GM23338 (cell line): ENCODE results near the gene TP53I13. TPM values are rescaled to one million over a fixed set of nuclear protein-coding genes. Genes with fewer than 3 reads are reported as not detected.

Source experiments
- ATAC-seq: fragments of 200-7000 bp; cut with Tn5 transposase; 3 replicates; pipeline ENCODE4 v1.9.1; 2020
- DNase-seq: peaks from one replicate; pipeline ENCODE4 v3.0.0-alpha.2; 2015; ENCODE audit warnings: low spot score
- H2AFZ ChIP-seq: fragments of 200-600 bp; sonication (generic); 2 replicates; pipeline ENCODE4 v1.8.0; 2016; ENCODE audit warnings: antibody characterized with exemption, mild to moderate bottlenecking, moderate library complexity
- H3F3A ChIP-seq: fragments of 200-600 bp; sonication (generic); replicated peaks from 2 replicates; pipeline ENCODE4 v1.8.0; 2017; ENCODE audit warnings: antibody characterized with exemption, mixed run types, low read depth
- H3K27ac ChIP-seq: fragments of 200-600 bp; sonication (generic); 2 replicates; pipeline ENCODE4 v1.6.1; 2016; ENCODE audit warnings: low read depth
- H3K27me3 ChIP-seq: fragments of 200-600 bp; sonication (generic); 2 replicates; pipeline ENCODE4 v1.8.0; 2016; ENCODE audit warnings: mild to moderate bottlenecking, mixed run types, moderate library complexity; ENCODE audit not compliant: insufficient read depth
- H3K36me3 ChIP-seq: fragments of 200-600 bp; sonication (generic); 2 replicates; pipeline ENCODE4 v1.8.0; 2016; ENCODE audit warnings: mild to moderate bottlenecking; ENCODE audit not compliant: insufficient read depth
- H3K4me1 ChIP-seq: fragments of 200-600 bp; sonication (generic); 2 replicates; pipeline ENCODE4 v1.8.0; 2016; ENCODE audit warnings: mild to moderate bottlenecking, moderate library complexity; ENCODE audit not compliant: insufficient read depth
- H3K4me2 ChIP-seq: fragments of 200-600 bp; sonication (generic); 2 replicates; pipeline ENCODE4 v1.7.1; 2017; ENCODE audit warnings: mixed run types
- H3K4me3 ChIP-seq: fragments of 200-600 bp; sonication (generic); 2 replicates; pipeline ENCODE4 v1.6.1; 2016; ENCODE audit warnings: mixed run types
- H3K79me2 ChIP-seq: fragments of 200-600 bp; sonication (generic); replicated peaks from 2 replicates; pipeline ENCODE4 v1.8.0; 2017; ENCODE audit warnings: mild to moderate bottlenecking; ENCODE audit not compliant: insufficient read depth
- H3K9me2 ChIP-seq: fragments of 200-600 bp; sonication (generic); 2 replicates; pipeline ENCODE4 v1.8.0; 2017; ENCODE audit not compliant: insufficient read depth
- H4K20me1 ChIP-seq: fragments of 200-600 bp; sonication (generic); replicated peaks from 2 replicates; pipeline ENCODE4 v1.8.0; 2017; ENCODE audit warnings: mild to moderate bottlenecking; ENCODE audit not compliant: insufficient read depth
- H3K27ac Mint-ChIP-seq: 2 replicates; pipeline ENCODE4 v1.8.0; 2020; ENCODE audit warnings: inconsistent platforms, mild to moderate bottlenecking, moderate library complexity, mixed read lengths
- H3K27me3 Mint-ChIP-seq: 3 replicates; pipeline ENCODE4 v1.8.0; 2022; ENCODE audit warnings: low read depth, mild to moderate bottlenecking, moderate library complexity, mixed read lengths, inconsistent platforms; ENCODE audit not compliant: insufficient read depth, poor library complexity
- H3K36me3 Mint-ChIP-seq: 3 replicates; pipeline ENCODE4 v1.8.0; 2021; ENCODE audit warnings: low read depth, mild to moderate bottlenecking, inconsistent platforms, moderate library complexity, mixed read lengths
- H3K4me1 Mint-ChIP-seq: 3 replicates; pipeline ENCODE4 v1.8.0; 2020; ENCODE audit warnings: mild to moderate bottlenecking, inconsistent platforms, mixed read lengths
- H3K4me3 Mint-ChIP-seq: 3 replicates; pipeline ENCODE4 v1.8.0; 2021; ENCODE audit warnings: moderate library complexity, mild to moderate bottlenecking, inconsistent platforms, mixed read lengths
- H3K9me3 Mint-ChIP-seq: 3 replicates; pipeline ENCODE4 v1.8.0; 2020; ENCODE audit warnings: moderate library complexity, mild to moderate bottlenecking, inconsistent platforms, mixed read lengths
- CREB1 ChIP-seq: fragments of 250-450 bp; sonication (Bioruptor Pico); IDR thresholded peaks from 2 replicates; pipeline ENCODE4 v1.5.0; 2020; ENCODE audit warnings: low read depth, mild to moderate bottlenecking, moderate library complexity
- CTCF ChIP-seq, 2 experiments: fragments of 200-600 bp in 1 of 2; sonication (generic) in 1 of 2; conservative IDR thresholded peaks; 2 replicates each; pipeline versions ENCODE4 v1.5.1 to v1.6.1; 2016 to 2017; ENCODE audit warnings: antibody characterized with exemption in 2 of 2, low read depth in 2 of 2, mild to moderate bottlenecking in 2 of 2, moderate library complexity in 1 of 2
- EZH2 ChIP-seq: fragments of 200-600 bp; sonication (generic); IDR thresholded peaks from one replicate; pipeline ENCODE4 v1.8.0; 2017; ENCODE audit warnings: antibody characterized with exemption, mild to moderate bottlenecking, low read depth; ENCODE audit not compliant: unreplicated experiment
- EZH2phosphoT487 ChIP-seq: fragments of 200-600 bp; sonication (generic); IDR thresholded peaks from one replicate; pipeline ENCODE4 v1.8.1; 2018; ENCODE audit warnings: antibody characterized with exemption; ENCODE audit not compliant: unreplicated experiment
- JUNB ChIP-seq: IDR thresholded peaks from one replicate; pipeline ENCODE4 v1.6.1; 2016; ENCODE audit warnings: antibody characterized with exemption; ENCODE audit not compliant: unreplicated experiment
- NANOG ChIP-seq: IDR thresholded peaks from 2 replicates; pipeline ENCODE4 v1.6.1; 2016; ENCODE audit warnings: antibody characterized with exemption, borderline replicate concordance
- POLR2AphosphoS5 ChIP-seq: IDR thresholded peaks from 2 replicates; pipeline ENCODE4 v1.6.1; 2016; ENCODE audit warnings: antibody characterized with exemption, low read depth
- REST ChIP-seq: IDR thresholded peaks from one replicate; pipeline ENCODE4 v1.6.1; 2018; ENCODE audit warnings: antibody characterized with exemption; ENCODE audit not compliant: unreplicated experiment
- STAT1 ChIP-seq: IDR thresholded peaks from one replicate; pipeline ENCODE4 v1.6.1; 2016; ENCODE audit warnings: antibody characterized with exemption; ENCODE audit not compliant: unreplicated experiment
- ZNF114 ChIP-seq: fragments of 250-450 bp; sonication (Bioruptor Pico); IDR thresholded peaks from 2 replicates; pipeline ENCODE4 v1.5.0; 2020; ENCODE audit warnings: mild to moderate bottlenecking, moderate library complexity
- ZNF331 ChIP-seq: fragments of 250-450 bp; sonication (Bioruptor Pico); IDR thresholded peaks from 2 replicates; pipeline ENCODE4 v1.5.0; 2020; ENCODE audit warnings: low read depth, mild to moderate bottlenecking, moderate library complexity
- polyA plus RNA-seq: library from polyadenylated mRNA; unstranded; fragments of >200 nt; fragmentation: Nextera tagmentation; extraction: Ambion mirVana; gene quantifications from 2 replicates; pipeline ENCODE4 v1.2.1, GENCODE V29; 2016
- total RNA-seq: library from RNA; depleted of rRNA; stranded (reverse); fragments of >200 nt; shearing (Covaris generic); gene quantifications from 2 replicates; pipeline ENCODE4 v1.2.3, GENCODE V29; 2014
- TF ChIP-seq, protein P1 (sequence below): IDR thresholded peaks from 2 replicates; pipeline ENCODE4 v1.6.1; 2016; ENCODE audit warnings: antibody characterized with exemption
- TF ChIP-seq, protein P2 (sequence below): fragments of 250-450 bp; sonication (Bioruptor Pico); IDR thresholded peaks from 2 replicates; pipeline ENCODE4 v1.5.0; 2020; ENCODE audit warnings: mild to moderate bottlenecking, moderate library complexity

Gene TP53I13
- total and polyA plus RNA-seq, 2 experiments from 2014 or later = 21.0 to 38.9 TPM

DNA sequence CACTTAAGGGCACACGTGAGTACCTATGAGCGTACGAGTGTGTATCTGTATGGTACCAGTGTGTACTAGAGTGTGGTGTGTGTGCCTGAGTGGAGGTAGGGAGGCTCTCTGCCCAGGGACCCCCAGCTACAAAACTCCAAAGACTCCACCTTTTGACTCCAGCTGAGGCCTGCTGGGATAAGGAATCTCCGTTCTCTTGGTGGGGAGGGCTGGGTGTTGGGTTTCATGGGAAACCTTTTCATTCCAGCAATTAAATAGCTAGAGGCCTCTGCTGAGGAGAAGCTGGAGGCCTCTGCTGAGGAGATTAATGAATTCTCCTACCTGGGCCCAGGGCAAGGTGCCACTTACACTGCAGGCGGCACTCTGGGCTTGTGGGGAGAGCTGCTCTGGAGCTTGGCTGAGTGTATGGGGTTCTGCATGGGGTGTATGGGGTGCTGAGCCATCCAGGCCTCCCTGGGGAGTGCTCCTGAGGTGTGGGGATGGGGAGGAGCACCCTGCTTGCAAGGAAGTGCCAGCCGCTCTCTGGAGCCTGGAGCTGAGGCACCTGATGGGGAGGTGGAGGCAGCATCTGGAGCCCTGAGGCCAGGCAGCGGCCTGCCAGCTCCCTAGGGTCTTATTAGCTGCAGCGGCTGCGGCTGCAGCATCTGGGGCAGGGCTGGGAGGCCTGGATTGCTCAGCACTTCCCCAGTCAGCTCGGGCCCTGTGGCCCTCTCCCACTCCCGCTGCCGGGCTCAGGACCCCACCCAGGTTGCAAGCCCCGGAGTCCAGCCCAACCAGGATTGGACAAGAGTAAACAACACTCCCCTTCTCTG lies 29.1 kb downstream of the TP53I13 start:
- peaks cover 12% of the 10 kb centered on the region; the same call in 1 of the 2 replicates for H3F3A ChIP-seq
- 0 out of 2 replicates have a peak overlapping the region, but pooled peaks have one; percentile 14 for H2AFZ ChIP-seq
- Mint-ChIP-seq H3K27me3 (peaks cover 15% of the 10 kb centered on the region), H3K4me1 (peaks cover 40% of the 10 kb centered on the region), H3K27ac (peak overlapping the region; percentile 81; the same call in 1 of the 2 replicates), H3K4me3 (peak overlapping the region; percentile 54), H3K9me3 (no peaks in the 10 kb centered on the region), H3K36me3 (no peaks in the 10 kb centered on the region)
- H4K20me1 ChIP-seq = peaks cover 8% of the 10 kb centered on the region; the same call in 1 of the 2 replicates
- no peaks in the 10 kb centered on the region for H3K36me3 ChIP-seq
- H3K4me1 ChIP-seq = peaks cover 41% of the 10 kb centered on the region
- DNase-seq = peak; percentile 70
- TF ChIP-seq, protein P1, sequence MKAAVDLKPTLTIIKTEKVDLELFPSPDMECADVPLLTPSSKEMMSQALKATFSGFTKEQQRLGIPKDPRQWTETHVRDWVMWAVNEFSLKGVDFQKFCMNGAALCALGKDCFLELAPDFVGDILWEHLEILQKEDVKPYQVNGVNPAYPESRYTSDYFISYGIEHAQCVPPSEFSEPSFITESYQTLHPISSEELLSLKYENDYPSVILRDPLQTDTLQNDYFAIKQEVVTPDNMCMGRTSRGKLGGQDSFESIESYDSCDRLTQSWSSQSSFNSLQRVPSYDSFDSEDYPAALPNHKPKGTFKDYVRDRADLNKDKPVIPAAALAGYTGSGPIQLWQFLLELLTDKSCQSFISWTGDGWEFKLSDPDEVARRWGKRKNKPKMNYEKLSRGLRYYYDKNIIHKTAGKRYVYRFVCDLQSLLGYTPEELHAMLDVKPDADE = no peak
- TF ChIP-seq CREB1 (CRISPR knock-in tag) = no peak
- TF ChIP-seq NANOG = no peak
- TF ChIP-seq JUNB = no peak
- TF ChIP-seq POLR2AphosphoS5 = no peak
- no peak for TF ChIP-seq EZH2phosphoT487
- no peak for TF ChIP-seq CTCF (conservative IDR thresholded peaks at IDR 0.05; ENCODE audit: low read depth in 2 of 2)
- no peak for TF ChIP-seq EZH2
- TF ChIP-seq REST = no peak
- no peak for TF ChIP-seq STAT1
- no peak for TF ChIP-seq ZNF331 (CRISPR knock-in tag)
- no peak for TF ChIP-seq ZNF114
- TF ChIP-seq, protein P2, sequence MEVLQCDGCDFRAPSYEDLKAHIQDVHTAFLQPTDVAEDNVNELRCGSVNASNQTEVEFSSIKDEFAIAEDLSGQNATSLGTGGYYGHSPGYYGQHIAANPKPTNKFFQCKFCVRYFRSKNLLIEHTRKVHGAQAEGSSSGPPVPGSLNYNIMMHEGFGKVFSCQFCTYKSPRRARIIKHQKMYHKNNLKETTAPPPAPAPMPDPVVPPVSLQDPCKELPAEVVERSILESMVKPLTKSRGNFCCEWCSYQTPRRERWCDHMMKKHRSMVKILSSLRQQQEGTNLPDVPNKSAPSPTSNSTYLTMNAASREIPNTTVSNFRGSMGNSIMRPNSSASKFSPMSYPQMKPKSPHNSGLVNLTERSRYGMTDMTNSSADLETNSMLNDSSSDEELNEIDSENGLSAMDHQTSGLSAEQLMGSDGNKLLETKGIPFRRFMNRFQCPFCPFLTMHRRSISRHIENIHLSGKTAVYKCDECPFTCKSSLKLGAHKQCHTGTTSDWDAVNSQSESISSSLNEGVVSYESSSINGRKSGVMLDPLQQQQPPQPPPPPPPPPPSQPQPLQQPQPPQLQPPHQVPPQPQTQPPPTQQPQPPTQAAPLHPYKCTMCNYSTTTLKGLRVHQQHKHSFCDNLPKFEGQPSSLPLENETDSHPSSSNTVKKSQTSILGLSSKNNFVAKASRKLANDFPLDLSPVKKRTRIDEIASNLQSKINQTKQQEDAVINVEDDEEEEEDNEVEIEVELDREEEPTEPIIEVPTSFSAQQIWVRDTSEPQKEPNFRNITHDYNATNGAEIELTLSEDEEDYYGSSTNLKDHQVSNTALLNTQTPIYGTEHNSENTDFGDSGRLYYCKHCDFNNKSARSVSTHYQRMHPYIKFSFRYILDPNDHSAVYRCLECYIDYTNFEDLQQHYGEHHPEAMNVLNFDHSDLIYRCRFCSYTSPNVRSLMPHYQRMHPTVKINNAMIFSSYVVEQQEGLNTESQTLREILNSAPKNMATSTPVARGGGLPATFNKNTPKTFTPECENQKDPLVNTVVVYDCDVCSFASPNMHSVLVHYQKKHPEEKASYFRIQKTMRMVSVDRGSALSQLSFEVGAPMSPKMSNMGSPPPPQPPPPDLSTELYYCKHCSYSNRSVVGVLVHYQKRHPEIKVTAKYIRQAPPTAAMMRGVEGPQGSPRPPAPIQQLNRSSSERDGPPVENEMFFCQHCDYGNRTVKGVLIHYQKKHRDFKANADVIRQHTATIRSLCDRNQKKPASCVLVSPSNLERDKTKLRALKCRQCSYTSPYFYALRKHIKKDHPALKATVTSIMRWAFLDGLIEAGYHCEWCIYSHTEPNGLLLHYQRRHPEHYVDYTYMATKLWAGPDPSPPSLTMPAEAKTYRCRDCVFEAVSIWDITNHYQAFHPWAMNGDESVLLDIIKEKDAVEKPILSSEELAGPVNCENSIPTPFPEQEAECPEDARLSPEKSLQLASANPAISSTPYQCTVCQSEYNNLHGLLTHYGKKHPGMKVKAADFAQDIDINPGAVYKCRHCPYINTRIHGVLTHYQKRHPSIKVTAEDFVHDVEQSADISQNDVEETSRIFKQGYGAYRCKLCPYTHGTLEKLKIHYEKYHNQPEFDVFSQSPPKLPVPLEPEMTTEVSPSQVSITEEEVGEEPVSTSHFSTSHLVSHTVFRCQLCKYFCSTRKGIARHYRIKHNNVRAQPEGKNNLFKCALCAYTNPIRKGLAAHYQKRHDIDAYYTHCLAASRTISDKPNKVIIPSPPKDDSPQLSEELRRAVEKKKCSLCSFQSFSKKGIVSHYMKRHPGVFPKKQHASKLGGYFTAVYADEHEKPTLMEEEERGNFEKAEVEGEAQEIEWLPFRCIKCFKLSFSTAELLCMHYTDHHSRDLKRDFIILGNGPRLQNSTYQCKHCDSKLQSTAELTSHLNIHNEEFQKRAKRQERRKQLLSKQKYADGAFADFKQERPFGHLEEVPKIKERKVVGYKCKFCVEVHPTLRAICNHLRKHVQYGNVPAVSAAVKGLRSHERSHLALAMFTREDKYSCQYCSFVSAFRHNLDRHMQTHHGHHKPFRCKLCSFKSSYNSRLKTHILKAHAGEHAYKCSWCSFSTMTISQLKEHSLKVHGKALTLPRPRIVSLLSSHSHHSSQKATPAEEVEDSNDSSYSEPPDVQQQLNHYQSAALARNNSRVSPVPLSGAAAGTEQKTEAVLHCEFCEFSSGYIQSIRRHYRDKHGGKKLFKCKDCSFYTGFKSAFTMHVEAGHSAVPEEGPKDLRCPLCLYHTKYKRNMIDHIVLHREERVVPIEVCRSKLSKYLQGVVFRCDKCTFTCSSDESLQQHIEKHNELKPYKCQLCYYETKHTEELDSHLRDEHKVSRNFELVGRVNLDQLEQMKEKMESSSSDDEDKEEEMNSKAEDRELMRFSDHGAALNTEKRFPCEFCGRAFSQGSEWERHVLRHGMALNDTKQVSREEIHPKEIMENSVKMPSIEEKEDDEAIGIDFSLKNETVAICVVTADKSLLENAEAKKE (CRISPR knock-in tag) = no peak
- ATAC-seq = peak; percentile 27
- no peaks in the 10 kb centered on the region for H3K9me2 ChIP-seq
- H3K79me2 ChIP-seq = peaks cover 40% of the 10 kb centered on the region
- H3K27ac ChIP-seq = no peak overlapping the region
- peak overlapping the region; percentile 79 for H3K4me2 ChIP-seq
- H3K4me3 ChIP-seq = peak overlapping the region; percentile 39
- H3K27me3 ChIP-seq = no peaks in the 10 kb centered on the region
